ENCODE data around the gene NGB.

GRCh38 chr14:77257700-77258099 lies 13.3 kb downstream of the NGB start:
- TF ChIP-seq EZH2 (IDR thresholded peaks at IDR 0.05; ENCODE audit: low read depth, low read length, severe bottlenecking), result no peak
- no peak for TF ChIP-seq CTBP2 (IDR thresholded peaks at IDR 0.05; ENCODE audit: borderline replicate concordance, insufficient read depth, insufficient read length, low read length)
- TF ChIP-seq POLR2A (IDR thresholded peaks at IDR 0.05; ENCODE audit: control extremely low read depth in 1 of 2, low read depth in 2 of 2, low read length in 2 of 2), result no peak
- no peak for TF ChIP-seq SP1 (IDR thresholded peaks at IDR 0.05; ENCODE audit: low read depth, low read length)
- no peak for TF ChIP-seq CEBPB (IDR thresholded peaks at IDR 0.05; ENCODE audit: low read depth, low read length)
- TF ChIP-seq ATF2 (IDR thresholded peaks at IDR 0.05; ENCODE audit: low read length), result no peak
- no peak for TF ChIP-seq HDAC6 (IDR thresholded peaks at IDR 0.05; ENCODE audit: low read depth, low read length)
- no peak for TF ChIP-seq JUN (IDR thresholded peaks at IDR 0.05; ENCODE audit: low read depth, low read length)
- TF ChIP-seq GABPA (IDR thresholded peaks at IDR 0.05; ENCODE audit: borderline replicate concordance, insufficient read depth, low read length), result no peak
- TF ChIP-seq SRF (IDR thresholded peaks at IDR 0.05; ENCODE audit: low read depth, low read length), result no peak
- no peak for TF ChIP-seq POLR2AphosphoS5 (IDR thresholded peaks at IDR 0.05; ENCODE audit: low read depth, low read length)
- no peak for TF ChIP-seq MAFK (IDR thresholded peaks at IDR 0.05; ENCODE audit: low read depth, low read length)

Data from H1 (cell line).